LHCN-M2 (cell line): ENCODE results near the gene CDA. TPM values are rescaled to one million over a fixed set of nuclear protein-coding genes. Genes with fewer than 3 reads are reported as not detected.
A peak's percentile ranks its signal among the peaks of the same experiment; 100 is the strongest.

Experiments
- DNase-seq: peaks from one replicate; pipeline ENCODE4 v3.0.0-alpha.2; 2012; ENCODE audit warnings: low read depth
- polyA plus RNA-seq: library from polyadenylated mRNA; unstranded; fragments of >200 nt; gene quantifications from one replicate; pipeline ENCODE4 v1.2.1, GENCODE V29; 2012; ENCODE audit warnings: missing spikeins
- total RNA-seq: library from RNA; depleted of rRNA; stranded (reverse); fragments of >200 nt; gene quantifications from 2 replicates; pipeline ENCODE4 v1.2.3, GENCODE V29; 2014; rRNA removed

Gene CDA
- total RNA-seq = not detected in 2 replicates
- 1.2 TPM for polyA plus RNA-seq

DNA sequence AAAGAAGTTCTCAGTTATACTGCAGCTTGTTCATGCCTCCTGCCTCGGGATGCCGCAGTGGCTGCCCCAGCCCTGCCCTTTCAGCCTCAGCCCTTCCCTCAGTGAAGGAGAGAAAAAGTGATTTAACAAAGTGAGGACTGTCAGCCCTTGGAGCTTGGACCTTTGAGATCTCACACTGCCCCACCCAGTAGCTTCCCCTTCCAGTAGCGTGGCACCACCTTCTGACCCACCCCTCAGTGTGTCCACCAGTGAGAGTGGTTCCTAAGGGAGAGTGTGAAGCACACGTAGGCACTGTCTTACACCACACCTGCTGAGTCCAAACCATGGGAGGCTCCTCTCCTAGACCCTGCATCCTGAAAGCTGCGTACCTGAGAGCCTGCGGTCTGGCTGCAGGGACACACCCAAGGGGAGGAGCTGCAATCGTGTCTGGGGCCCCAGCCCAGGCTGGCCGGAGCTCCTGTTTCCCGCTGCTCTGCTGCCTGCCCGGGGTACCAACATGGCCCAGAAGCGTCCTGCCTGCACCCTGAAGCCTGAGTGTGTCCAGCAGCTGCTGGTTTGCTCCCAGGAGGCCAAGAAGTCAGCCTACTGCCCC, at the start of gene CDA:
CDA (plus strand) TSS at position 464 of the 592 bp plus-strand sequence; CDS start at position 497, 33 bp downstream.
- no peak for DNase-seq

DNA sequence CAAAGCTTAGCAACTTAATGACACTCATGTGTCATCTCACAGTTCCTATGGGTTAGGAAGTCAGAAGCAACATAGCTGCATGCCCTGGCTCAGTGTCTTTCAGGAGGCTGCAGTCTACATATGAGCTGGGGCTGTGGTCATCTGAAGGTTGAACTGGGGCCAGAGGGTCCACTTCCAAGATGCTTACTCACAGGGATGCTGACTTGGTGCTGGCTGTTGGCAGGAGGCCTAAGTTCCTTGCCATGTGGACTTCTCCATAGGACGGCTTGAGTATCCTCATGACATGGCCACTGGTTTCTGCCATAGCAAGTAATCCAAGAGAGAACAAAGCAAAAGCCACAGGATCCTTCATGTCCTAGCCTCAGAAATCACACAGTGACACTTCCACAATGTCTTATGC, 48.6 kb upstream of the CDA start:
- DNase-seq = no peak

DNA sequence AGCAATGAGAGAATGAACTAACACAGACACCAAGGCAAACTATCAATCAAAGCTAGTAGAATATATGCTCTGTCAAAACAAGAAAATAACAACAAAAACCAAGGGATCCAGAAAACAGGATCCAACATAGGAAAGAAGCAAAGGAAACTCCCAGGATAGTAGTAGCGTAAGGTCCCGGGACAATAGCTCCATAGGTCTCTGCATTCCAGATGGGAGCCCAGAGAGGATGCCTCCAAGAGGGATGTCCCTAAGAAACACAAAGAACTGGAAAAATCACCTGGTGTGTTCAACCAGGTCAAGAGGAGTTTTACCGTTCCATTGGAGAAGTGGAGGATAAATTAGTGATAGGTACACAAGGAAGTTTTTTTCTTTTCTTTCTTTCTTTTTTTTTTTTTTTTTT, 42.3 kb upstream of the CDA start:
- DNase-seq = no peak

DNA sequence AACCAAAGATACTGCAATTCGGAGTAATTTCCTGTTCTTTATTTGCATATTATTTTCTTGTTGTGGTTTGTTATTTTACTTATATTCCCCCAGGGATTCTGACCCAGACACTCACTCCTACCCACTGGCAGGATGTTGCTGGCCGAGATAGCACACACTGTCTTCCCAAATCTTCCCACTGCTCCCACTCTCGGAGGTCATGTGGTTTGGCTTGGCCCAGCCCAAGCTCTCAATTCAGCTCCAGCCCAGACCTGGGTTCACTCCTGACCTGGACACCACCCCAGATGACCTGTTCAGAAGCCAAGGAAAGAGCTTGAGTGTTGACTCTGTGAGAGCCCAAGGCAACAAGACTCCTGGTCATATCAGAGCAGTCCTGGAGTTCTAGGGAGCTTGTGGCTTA, 37.7 kb upstream of the CDA start:
- DNase-seq = no peak

DNA sequence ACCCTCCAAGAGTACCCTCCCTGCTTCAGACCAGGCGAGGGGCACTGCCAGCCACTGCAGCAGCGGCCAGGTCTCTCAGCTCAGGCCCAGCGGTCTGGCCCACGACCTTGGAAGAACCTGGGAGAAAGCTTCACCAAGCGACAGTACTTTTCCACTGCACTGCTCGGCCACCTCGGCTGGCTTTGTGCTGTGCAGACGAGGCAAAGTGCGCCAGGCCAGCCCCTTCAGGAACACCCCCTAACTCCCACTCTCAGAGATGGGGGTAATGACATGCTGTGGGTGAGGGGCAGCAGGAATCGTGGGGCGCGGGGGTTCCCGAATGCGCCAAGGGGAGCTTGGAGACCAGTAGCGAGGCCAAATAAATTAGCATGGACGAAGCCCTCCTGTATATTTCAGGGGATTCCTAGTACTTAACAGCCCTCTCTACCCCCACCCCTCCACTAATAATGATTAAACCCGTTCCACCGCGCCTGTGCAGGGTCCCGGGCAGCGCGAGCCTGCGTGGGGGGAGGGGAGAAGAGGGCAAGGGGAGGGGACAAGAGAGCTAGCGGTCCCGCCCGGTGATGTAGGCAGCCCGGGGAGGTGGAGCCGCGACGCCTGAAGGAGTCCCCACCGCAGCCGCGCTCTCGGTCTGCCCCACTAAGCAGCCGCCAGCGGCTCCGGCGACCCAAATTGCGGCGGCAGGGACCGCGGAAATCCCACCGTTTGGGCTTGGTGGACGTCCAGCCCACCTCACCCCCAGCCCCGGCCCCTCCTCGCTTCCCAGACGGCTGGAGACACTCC, 36.8 kb upstream of the CDA start, which contains the start of gene FAM43B:
FAM43B (plus strand) TSS at position 629 of the 783 bp plus-strand sequence. CDS start 401 bp downstream, outside the sequence.
- no peak for DNase-seq

DNA sequence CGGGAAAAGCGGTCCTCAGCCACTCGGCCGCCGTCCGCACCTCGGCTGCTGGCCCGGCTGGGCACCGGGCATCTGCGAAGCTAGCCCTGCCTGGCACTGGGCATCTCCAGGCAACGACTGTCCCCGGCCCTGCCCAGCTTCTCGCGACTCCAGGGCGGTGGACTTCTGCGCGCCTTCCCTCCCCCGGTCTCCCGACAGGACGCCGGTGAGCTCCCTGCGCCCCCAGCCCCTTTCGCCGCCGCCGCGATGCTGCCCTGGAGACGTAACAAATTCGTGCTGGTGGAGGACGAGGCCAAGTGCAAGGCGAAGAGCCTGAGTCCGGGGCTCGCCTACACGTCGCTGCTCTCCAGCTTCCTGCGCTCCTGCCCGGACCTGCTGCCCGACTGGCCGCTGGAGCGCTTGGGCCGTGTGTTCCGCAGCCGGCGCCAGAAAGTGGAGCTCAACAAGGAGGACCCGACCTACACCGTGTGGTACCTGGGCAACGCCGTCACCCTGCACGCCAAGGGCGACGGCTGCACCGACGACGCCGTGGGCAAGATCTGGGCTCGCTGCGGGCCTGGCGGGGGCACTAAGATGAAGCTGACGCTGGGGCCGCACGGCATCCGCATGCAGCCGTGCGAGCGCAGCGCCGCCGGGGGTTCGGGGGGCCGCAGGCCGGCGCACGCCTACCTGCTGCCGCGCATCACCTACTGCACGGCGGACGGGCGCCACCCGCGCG, 36.0 kb upstream of the CDA start:
- DNase-seq = no peak

DNA sequence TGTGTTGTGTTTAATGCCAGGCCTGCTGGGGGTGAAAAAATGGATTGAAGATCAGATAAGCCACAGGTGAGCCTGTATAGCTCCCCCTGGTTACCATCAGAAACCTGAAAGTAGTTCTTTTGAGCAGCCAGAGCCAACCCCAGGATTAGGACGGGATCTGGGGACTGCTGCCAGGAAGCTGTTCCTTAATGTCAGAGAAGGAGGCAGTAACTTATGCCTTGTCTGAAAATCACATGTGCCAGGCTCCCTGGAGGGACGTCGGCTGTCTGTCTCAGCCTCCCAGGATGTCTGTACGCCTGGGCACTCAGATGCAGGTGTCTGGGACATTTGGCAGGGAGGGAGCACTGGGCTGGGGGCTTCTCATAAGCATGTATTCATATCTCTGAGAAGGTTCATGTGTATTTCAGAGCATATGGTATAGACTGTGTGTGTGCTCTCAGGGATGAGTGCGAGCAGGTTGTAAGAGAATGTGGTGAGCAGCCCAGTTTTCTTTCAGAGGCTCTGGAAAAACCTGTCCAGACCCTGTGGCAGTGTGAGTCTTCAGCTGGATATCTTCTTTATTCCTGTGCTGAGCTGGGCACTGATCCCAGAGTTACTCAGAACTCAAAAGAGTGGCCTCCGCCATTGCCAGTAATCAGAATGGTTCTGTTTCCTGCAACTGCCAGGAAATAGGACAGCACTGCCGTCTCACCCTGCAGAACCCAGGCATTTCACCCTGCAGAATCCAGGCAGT, 33.7 kb upstream of the CDA start:
- DNase-seq = no peak

DNA sequence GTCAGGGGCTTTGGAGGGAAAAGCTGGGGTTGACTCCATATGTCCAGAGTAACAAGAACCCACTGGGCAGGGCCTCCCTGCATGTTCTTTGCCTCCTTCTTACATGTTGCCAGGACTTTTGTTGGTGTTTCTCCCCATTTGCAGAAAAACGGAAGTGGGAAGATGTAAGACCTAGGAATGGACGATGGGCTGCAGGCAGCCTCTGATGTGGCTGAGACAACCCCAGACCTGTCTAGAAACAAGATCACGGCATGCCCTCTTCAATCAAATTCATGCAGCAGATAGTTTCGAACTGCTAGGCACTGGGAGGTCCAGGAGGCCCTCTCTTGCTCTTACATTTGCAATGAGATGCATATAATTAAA, 33.2 kb upstream of the CDA start:
- no peak for DNase-seq

DNA sequence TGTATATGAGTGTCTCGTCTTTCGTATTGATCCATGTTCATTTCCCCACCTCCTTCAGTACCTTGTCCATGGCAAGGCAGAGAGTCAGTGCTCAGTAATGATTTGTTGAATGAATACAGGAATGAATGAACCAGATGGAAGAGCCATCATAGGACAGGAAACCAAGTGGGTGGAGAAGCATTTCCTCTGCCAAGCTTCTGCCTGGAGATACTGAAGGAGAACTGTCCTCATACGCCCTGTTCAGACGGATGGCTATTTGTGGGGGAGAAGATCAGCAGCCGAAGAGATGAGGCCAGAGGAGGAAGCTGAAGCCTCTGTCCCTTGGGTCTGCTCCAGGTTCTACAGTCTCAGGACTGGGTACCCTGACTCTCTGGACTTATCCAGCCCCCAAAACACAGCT, 30.7 kb upstream of the CDA start:
- DNase-seq = no peak

DNA sequence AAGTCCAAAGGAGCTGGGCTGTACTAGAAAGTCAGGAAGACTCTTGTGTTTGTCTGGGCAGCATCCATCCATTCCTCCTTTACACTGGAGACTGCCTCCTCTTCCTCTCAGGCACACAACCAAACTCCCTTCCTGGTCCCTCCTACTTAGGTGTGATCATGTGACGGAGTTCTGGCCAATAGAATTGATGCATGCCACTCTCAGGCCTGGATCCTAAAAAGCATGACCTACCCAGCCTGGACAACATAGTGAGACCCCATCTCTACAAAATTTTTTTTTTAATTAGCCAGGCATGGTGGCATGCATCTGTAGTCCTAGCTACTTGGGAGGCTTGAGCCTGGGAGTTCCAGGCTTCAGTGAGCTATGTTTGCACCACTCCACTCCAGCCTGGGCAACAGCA, 27.9 kb upstream of the CDA start:
- no peak for DNase-seq

DNA sequence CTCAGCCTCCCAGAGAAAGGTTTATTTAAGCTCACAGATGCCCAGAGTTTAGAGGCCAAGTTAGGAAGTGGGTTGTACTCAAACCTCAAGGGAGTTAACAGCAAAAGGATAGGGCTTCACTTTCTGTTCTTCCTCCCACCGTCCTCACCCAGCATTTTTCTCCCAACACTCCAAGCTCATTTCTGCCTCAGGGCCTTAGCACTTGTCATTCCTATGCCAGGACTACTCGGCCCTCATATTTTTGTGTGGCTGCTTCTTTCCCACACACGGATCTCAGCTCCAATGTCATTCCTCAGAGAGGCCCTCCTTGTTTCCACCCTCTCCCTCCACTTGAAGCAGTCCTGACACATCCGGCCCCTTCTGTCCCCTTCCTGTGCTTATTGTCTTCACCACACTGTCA, 23.7 kb upstream of the CDA start:
- no peak for DNase-seq

DNA sequence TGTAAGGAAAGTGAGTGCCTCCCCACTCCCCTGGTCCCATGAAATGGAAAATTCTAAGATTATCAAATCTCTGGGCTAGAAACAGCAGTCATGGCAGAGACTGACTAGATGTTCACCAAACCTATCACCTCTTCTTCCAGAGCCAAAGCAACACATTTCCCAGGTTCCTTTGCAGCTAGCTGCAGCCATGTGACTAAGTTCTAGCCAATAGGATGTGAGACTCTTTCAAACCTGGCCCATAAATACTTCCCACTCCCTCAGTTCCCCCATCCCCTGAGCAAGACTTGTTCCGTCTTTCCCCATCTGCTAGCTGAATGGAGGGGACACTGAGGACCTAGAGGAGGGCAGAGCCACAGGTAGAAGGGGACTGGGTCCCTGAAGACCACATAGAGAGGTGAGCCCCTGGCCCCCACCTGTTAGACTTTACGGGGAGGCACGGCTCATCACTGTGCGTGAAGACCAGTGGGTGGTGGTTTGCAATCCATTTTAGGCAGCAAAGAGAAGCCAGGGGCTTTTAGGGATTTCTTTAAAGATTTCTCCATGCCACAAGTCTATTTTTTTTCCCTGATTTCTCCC, 19.3 kb upstream of the CDA start:
- no peak for DNase-seq

DNA sequence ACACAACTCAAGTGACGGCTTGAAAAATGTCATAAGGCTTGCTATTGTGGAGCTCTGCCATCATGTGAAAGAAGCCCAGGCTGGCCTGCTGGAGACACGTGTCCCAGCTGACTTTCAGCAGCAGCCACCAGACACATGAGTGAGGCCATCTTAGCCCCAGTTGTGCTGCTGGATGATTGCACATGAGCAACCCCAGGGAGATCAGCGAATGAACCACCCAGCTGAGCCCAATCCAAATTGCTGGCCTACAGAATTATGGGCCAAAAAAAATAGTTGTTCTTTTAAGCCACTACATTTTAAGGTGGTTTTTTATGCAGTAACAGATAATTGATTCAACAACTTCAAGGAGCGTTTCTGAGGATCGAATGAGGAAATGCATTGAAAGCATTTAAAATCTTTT, 17.5 kb upstream of the CDA start:
- no peak for DNase-seq

DNA sequence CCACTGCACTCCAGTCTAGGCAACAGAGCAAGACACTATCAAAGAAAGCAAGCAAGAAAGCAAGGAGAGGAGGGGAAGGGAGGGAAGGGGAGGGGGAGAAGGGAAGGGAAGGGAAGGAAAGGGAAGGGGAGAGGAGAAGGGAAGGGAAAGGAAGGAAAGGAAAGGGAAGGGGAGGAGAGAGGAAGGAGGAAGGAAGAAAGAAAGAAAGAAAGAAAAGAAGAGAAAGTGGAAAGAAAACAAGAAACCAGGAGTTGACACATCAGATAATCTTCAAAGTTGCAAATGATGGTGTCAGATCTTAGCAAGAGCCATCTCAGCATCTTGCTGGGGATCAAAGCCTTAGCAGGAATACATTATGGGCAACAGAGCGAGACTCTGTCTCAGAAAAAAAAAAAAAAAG, 14.9 kb upstream of the CDA start:
- no peak for DNase-seq

DNA sequence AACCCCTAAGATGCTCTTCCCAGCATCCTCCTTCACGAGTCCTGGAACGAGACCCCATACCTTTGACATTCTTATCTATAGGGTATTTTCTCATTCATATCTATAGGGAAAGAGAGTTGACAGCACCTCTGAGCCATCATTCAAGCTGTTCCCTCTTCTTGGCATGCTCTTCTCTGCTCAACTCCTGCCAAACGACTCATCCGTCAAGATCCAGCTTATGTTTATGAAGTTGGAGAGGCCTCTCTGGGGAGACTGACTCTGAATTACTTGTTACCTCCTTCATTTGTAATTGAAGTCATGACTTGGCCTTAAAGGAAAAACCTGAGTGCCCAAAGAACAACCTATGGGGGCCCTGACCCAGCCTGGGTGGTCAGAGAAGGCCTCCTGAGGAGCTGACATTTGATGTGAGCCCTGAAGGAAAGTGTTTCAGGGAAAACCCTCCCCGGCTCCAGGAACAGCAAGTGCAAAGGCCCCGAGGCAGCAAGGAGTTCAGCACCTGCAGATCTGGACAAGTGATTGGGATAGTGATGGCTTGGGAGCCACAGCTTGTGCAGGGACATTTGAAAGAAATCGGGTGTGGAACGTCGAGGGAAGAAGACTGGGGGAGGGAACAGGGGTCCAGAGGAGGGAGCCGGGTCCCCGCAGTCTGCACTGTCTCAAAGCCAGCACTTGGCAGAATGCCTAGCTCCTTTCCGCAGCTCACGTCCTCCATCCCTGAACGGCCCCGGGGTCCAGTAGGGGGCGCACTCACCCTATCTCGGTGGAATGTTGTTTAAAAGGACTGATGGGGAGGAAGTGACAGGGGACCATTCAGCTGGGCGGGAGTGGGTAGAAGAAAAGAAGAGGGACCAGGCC, 14.0 kb upstream of the CDA start:
- peak; percentile 75 for DNase-seq

DNA sequence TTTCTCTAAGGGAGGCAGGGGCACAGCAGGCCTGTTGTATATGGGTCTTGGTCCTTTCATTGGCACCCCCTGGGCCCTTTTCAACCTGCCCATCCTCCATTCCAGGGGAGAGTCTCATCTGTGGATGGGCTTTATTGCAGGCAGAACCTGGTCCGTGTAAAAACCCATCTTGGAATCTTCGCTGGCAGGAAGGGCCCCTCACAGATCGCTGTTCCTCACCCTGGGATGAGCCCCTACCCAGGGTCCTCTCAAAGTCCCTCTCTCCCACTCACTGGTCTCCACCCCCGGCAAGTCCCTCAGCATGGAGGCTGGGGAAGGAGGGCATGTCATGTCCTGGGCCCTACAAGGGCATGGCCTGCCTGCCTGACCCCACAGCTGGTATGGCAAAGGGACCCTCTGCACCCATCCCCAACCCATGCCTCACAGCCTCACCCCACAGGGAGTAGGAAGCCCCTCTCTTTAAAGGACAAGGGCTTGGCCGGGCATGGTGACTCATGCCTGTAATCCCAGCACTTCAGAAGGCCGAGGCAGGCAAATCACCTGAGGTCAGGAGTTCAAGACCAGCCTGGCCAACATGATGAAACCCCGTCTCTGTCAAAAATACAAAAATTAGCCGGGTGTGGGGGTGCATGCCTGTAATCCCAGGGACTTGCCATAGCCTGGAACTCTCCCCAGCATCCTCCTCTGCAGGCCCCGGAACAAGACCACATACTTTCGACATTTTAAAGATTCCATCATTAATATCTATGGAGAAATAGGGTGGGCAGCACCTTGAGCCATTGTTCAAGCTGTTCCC, 13.2 kb upstream of the CDA start:
- no peak for DNase-seq

DNA sequence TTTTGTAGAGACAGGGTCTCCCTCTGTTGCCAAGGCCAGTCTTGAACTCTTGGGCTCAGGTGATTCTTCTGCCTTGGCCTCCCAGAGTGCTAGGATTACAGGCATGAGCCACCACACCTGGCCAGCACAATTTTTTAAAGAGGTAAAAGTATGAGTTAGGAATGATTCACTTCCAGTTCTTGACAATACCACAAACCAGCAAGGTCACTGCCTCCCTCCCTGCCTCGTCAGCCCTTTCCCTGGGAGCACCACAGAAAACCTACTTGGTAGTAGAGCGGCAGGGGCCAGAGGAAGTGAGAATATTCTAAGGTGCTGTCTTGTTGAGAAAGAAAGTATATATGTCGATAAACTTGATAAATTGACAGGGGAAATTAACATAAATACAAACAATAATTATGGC, 10.8 kb upstream of the CDA start:
- DNase-seq = no peak

DNA sequence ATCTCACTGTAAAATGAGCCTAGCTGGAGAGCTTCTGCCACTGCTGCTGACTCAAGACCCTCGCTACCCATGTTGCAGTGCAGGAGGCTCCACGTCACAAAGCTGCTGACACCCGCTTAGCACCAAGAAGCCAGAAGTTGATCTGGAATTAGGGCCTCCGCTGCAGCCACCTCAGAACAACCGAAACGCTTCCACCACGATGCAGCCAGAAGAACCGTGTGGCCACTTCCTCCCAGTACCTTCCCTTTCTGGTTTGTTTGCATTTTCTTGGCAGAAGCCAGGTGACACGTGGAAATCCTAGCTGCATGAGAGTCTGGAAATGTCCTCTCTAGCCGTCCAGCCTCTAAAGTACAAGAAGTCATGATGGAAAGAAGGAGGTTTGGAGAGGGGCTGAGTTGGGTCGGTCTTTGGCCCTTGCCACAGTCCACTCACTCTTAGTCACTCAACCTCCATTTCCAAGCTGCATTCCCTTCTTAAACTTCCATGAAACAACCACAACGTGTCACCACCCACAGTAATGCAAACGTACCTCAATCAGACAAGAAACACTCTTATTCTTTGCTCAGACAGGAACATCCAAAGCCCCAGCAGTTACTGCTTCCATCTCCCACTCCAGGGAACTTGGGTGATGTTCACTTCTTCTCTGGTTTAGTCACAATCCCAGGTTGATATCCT, 10.0 kb upstream of the CDA start:
- no peak for DNase-seq

DNA sequence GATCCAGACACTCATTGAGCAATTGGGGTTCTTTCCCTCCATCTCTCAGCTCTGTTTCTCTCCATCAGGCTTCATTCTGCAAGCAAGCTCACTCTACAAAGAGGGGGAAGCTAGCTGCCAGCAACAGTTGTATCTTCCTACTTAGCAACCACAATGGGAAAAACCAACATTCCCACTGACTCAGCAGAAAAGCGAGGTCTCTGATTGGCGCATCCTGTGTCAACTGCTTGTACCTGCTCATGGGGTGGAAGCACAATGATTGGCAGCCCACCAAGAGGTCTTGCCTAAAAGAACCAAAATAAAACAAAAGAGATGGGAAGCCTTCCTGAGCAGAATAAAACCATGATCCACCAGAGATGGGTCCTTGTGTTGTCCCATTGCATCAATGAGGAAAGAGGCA, 4.0 kb upstream of the CDA start:
- DNase-seq = peak; percentile 42
